Activated CD4-positive, alpha-beta T cell treated with anti-CD3 and anti-CD28 coated beads, Interleukin-2, amount 50 U/mL, for 16 hours (primary cell): ENCODE results near the gene TM2D1.
"Not testable (repeated sequence)": the region's sequence is repeated elsewhere in the genome, so short reads cannot be mapped to it uniquely, and the experiment has no call there.

ENCODE experiments used
- DNase-seq: peaks from one replicate; pipeline ENCODE4 v3.0.0-alpha.2; 2020

TM2D1 gene

GRCh38 chr1:61724813-61725694, at the start of gene TM2D1:
TSS of gene TM2D1 (minus strand) at chr1:61725141. CDS start at chr1:61725120, 21 bp downstream.
- DNase-seq = peak; percentile 93

DNA sequence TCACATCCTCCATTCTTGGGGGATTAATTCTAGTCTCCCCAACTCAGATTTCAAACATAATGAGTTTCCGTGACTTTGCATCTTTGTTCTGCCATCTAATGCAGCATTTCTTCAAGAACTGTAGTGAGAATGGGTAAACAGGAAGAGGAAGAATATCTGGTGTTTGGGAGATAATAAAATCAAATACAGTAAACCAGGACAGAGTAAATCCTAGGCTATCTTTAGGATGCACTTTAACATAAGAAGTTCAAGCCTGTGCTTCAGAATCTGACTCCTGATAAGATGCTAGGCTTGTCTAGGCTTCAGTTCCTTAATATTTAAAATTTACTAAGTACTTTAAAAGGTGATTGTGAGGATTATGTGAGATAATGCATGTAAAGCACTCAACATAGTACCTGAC, 45.2 kb upstream of the TM2D1 start:
- no peak for DNase-seq

DNA sequence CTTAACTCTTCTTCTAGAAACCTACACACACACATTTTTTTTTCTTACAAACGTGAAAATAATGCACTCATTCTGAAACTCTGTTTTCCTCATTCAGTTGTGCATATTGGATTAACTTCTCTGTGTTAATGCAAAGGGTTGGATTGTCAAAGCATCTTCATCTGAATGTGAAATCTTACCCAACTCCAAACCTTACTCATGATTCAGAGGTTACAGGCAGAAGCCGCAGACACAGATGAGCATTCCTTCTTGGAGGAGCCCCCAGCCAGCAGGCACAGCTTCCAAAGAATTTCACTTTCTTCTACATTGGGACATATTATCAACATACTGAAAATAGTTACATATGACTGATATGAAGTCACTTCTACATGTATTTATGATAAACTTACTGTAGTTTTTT, 33.0 kb upstream of the TM2D1 start:
- no peak for DNase-seq

GRCh38 chr1:61756773-61757172, 31.8 kb upstream of the TM2D1 start:
- DNase-seq = no peak

DNA sequence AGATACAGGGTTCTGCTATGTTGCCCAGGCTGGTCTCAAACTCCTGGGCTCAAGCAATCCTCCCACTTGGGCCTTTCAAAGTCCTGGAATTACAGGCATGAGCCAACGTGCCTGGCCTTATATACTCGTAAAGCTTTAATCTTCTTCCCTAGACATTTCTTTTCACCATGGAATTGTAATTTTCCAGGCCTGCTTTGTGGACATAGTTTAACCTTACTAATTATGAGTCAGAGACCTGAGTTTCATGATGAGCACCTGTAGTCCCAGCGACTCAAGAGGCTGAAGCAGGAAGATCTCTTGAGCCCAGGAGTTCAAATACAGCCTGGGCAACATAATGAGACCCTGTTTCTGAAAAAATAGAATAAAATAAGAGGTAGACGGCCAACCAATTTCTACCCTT, 29.6 kb upstream of the TM2D1 start:
- no peak for DNase-seq

- no peak for DNase-seq
Observed at GRCh38 chr1:61753998-61754508, 29.1 kb upstream of the TM2D1 start.

GRCh38 chr1:61752921-61753389, 28.0 kb upstream of the TM2D1 start:
- DNase-seq = no peak

DNA sequence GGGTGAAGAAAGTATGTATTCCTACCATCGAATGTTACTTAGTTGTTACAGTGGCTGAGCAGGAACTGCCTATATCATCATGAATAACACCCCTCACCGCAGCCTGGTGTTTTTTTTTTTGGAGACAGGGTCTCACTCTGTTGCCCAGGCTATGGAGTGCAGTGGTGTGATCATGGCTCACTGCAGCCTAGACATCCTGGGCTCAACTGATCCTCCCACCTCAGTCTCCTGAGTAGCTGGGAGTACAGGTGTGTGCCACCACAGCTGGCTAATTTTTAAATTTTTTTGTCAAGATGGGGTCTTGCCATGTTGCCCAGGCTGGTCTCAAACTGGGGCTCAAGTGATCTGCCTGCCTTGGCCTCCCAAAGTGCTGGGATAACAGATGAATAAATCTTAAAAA, 24.6 kb upstream of the TM2D1 start:
- no peak for DNase-seq

- no peak for DNase-seq
Observed at GRCh38 chr1:61748566-61748965, 23.6 kb upstream of the TM2D1 start.

DNA sequence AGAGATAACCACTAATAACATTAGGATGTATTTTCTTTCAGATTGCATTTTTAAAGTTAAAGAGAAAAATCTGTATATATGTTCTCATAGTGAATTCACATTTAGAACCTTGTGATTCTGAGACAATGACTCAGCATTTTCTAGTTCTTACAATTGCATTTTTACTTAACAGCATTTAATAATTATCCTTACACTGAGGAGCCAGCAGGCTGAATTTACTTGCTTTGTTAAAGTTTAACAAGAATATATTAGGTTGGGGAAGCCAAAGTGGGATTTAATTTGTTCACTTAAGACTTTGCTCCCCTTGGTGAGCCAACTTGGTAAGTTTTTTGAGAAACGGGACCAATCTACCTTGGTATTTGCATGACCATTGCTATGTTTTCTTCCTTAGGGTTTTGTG, 21.9 kb upstream of the TM2D1 start:
- no peak for DNase-seq

- DNase-seq = no peak
Observed at GRCh38 chr1:61743716-61744580, 19.0 kb upstream of the TM2D1 start.

- no peak for DNase-seq
Observed at GRCh38 chr1:61743431-61743705, 18.4 kb upstream of the TM2D1 start.

GRCh38 chr1:61742620-61743430, 17.9 kb upstream of the TM2D1 start:
- DNase-seq = no peak

DNA sequence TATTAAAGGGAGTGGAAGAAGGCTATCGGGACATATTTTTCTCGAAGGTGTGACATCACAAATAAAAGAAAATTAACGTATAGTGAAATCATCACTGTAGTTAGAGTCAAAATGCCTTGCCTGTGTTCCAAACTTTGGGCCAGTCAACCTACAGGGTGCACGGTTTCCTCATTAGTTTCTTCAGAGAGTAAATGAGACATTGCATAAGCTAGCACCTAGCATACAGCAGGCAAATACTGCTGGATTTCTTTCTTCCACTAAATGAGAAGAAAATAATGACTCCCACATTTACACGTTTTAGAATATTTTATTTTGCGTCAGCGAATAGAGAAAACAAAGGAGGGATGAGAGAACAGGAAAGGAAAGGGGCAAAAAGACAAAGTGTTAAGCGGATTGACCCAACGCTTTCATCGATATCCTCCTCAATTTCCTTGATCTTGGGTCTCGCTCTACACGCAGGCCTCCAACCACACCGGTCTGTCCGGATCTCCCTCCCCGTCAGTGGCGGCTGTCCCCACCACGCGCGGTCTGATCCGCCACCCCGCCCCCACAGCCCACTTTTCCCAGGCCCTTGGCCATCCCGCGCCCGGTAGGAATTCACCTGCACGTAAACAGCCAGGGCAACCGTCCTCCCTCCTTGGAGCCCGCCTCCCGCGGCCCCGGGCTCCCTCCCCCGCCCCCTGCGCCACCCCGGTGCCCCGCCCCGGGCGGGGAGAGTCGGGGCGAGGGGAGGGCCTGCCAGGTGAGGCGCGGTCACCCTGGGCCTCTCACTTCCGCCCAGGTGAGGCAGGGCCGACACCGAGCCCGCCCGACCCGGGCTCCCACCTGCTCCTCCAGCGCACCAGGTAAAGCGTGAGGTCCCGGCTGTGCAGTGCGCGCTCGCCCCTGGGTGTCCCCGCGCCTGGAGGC, 17.0 kb upstream of the TM2D1 start, which contains the start of gene PATJ:
PATJ (plus strand) TSS at position 770 of the 909 bp plus-strand sequence. CDS start 20,413 bp downstream, outside the sequence.
- DNase-seq = peak; percentile 23

DNA sequence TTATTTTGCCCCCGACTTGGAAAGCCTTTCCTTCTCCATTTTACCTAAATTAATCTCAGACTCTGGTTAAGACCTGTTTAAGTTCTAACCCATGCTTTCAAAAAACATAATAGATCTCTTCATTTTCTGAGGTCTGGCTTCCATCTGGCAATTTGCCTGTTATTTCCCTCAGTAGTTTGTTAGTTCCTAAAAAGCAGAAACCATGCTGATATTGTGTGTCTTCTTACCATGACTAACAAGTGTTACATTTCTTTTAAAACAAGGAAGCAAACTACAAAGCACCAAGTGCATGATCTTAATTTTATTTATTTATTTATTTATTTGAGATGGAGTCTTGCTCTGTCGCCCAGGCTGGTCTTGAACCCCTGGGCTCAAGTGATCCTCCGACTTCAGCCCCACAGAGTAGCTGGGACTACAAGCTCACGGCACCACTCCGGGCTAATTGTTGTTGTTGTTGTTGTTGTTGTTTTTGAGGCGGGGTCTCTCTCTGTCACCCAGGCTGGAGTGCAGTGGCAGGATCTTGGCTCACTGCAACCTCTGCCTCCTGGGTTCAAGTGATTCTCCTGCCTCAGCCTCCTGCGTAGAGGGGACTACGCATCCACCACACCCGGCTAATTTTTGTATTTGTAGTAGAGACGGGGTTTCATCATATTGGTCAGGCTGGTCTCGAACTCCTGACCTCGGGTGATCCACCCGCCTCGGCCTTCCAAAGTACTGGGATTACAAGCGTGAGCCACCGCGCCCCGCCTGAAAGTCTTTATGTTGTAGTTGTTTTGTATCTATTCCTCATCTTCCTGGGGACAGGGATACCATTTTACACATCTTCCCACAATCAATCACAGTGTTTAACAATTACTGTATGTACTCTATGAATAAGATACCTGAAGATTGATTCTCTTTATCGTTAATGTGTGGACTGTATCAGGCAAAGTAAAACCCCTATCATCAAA, 16.1 kb upstream of the TM2D1 start:
- DNase-seq = no peak

DNA sequence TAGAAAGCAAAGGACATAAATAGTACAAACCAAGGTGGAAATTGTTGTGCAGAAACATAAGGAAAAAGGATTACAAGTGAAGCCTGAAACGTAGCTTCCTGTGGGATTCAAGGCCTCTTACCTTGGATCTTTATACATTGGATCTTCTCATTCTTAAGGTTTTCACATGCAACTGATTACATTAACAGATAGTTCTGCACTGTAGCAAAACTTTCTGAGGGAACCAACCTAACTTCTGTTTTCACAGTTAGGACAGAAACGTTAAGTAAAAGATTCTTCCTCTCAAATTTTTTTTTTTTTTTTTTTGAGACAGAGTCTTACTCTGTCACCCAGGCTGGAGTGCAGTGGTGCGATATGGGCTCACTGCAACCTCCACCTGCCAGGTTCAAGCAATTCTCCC, 7.8 kb upstream of the TM2D1 start:
- no peak for DNase-seq

GRCh38 chr1:61730679-61731078, 5.7 kb upstream of the TM2D1 start:
- not testable (repeated sequence) for DNase-seq

GRCh38 chr1:61727544-61727943, 2.6 kb upstream of the TM2D1 start:
- no peak for DNase-seq

DNA sequence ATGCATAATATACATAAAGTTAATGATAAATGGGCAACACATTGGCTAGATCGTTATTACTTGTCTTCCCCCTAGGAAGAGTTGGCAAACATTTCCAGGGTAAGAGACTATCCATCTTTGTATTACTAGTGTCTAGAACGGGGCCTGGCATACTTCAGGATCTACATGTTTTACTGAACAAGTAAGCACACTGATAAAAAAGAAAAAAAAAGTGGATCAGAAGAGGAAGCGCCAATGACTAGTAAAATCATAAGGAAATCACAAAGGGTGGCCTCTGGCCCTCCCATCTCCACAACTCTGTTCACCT, 482 bp downstream of the TM2D1 start:
- DNase-seq = no peak

GRCh38 chr1:61718996-61719663, 5.8 kb downstream of the TM2D1 start:
- DNase-seq = not testable (repeated sequence)
